H7 (cell line): ENCODE measurements around the gene PPP1R12C. TPM values are rescaled to one million over a fixed set of nuclear protein-coding genes. Genes with fewer than 3 reads are reported as not detected.
"Not testable (repeated sequence)": the region's sequence is repeated elsewhere in the genome, so short reads cannot be mapped to it uniquely, and the experiment has no call there.

Experiments used
- DNase-seq: peaks from one replicate; pipeline ENCODE4 v3.0.0; 2012
- H3K27me3 ChIP-seq: 2 replicates; pipeline ENCODE4 v1.6.0; 2011; ENCODE audit warnings: mild to moderate bottlenecking, low read length; ENCODE audit not compliant: control insufficient read depth, insufficient read depth
- H3K36me3 ChIP-seq: replicated peaks from 2 replicates; pipeline ENCODE4 v1.5.1; 2011; ENCODE audit warnings: low read length; ENCODE audit not compliant: control insufficient read depth, insufficient read depth
- H3K4me3 ChIP-seq: 2 replicates; pipeline ENCODE4 v1.5.1; 2011; ENCODE audit warnings: low read depth, mild to moderate bottlenecking, control low read depth, low read length, moderate library complexity; ENCODE audit not compliant: insufficient read depth
- total RNA-seq: library from RNA; depleted of rRNA; stranded (reverse); fragments of >200 nt; shearing (Covaris generic); gene quantifications from 2 replicates; pipeline ENCODE4 v1.2.3, GENCODE V29; 2014

The PPP1R12C gene
- total RNA-seq, 1 experiment from 2014 or later = 66.4 TPM

DNA sequence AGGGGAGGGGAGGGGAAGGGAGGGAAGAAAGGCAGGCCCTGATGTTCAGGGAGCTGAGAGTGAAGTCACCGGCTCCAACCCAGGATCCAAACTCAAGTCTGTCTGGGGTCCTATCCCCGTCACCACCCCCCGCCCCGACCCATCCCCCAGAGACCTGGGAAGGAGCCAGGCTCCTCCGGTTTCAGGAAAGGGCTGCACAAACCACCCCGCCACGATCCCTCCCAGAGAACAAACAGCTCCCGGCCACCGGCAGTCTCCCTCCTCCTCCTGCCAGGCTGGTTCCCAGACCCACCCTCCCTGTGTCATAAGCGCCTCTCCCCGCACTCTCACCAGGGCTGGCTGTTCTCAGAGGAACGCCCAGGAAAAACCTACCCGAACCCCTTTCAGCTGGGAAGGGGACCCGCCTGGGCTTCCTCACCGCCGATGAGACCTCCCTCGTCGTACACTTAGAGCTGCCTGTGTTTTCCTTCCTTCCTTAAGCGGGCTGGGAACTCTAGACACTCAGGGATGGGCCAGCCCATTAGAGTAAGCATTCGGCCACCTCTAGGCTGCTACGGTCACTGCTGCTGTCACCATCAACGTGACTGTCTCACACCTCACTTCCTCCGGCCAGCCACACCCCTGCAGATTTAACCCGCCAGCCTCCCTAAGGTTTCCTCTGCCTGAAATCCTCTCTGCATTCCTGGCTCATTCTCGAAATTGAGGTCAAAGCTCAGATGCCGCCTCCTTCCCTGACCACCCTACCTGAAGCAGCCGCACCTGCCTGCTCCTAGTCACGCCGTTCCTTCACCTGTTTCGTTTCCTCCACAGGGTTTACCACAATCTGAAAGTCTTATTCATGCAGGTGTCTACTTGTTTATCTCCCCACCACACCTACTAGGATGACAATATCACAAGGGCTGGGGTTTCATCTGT is 48.2 kb downstream of the PPP1R12C start:
- peak; percentile 77 for DNase-seq
- peak overlapping the region; percentile 42 for H3K4me3 ChIP-seq
- no peaks in the 10 kb centered on the region for H3K36me3 ChIP-seq
- peaks cover 50% of the 10 kb centered on the region for H3K27me3 ChIP-seq

DNA sequence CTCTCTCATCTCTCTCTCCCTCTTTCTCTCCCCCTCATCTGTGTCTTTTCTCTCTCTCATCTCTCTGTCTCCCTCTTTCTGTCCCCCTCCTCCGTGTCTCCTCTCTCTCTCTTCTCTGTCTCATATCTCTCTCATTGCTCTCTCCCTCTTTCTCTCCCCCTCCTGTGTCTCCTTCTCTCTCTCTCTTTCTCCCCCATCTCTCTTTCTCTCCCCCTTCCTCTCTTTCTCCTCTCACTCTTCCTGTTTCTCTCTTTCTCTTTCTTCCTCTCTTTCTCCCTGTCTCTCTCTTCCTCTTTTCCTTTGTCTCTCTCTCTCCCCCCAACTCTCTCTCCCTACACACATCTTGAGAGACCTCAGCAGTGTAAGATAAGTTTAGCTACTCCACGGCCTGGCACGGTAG is 49.6 kb downstream of the PPP1R12C start:
- Histone ChIP-seq H3K27me3 (peaks cover 50% of the 10 kb centered on the region), H3K4me3 (no peak overlapping the region), H3K36me3 (no peaks in the 10 kb centered on the region)
- no peak for DNase-seq

DNA sequence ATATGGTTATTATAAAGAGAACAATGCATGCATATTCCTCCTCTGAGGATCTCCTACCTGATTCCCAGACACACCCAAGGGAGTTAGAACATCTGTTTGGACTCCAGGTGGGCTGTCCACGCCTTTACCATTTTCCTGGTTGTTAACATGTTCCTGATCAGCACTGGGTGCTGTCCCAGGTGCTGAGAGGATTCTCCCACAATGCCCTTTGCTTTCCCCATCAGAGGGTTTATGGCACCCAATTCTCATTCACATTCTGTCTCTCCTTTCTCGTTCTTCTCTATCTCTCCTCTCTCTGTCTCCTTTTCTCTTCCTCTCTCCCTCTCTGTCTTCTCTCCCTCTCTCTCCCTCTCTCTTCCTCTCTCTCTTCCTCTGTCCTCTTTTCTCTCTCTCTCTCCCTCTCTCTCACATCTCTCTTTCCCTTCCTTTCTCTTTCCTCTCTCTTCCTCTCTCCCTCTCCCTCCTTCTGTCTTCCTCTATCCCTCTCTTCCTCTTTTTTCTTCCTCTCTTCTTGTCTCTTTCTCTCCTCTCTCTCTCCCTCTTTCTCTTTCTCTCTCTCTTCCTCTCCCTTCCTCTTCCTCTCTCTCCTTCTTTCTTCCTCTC is 51.2 kb downstream of the PPP1R12C start:
- H3K36me3 ChIP-seq = no peaks in the 10 kb centered on the region
- no peak overlapping the region for H3K4me3 ChIP-seq
- peak; percentile 64 for DNase-seq
- peaks cover 42% of the 10 kb centered on the region for H3K27me3 ChIP-seq

DNA sequence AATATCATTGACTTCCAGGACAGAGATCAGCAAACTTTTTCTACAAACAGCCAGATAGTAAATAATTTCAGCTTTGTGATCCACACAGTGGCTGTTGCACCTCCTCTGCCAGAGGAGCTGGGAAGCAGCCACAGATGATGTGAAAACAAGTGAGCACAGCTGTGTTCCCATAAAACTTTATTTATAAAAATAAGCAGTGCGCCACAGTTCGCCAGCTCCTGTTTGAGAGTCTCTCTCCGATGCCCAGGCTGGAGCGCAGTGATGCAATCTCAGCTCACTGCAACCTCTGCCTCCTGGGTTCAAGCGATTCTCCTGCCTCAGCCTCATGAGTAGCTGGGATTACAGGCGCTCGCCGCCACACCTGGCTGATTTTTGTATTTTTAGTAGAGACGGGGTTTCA is 51.9 kb downstream of the PPP1R12C start:
- H3K4me3 ChIP-seq, H3K36me3 ChIP-seq, DNase-seq: not testable (repeated sequence)
- peaks cover 38% of the 10 kb centered on the region for H3K27me3 ChIP-seq

DNA sequence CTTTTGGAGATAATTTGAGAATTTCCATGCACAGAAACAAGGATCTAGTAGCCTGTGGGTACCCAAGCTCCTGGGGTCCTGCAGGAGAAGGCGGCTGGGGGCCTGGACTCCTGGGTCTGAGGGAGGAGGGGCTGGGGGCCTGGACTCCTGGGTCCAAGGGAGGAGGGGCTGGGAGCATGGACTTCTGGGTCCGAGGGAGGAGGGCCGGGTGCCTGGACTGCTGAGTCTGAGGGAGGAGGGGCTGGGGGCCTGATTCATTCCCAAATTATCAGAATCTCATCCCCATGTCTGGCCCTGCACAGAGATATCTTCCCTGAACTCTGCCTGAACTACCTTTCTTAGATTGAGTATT is 54.0 kb downstream of the PPP1R12C start:
- Histone ChIP-seq H3K36me3 (no peaks in the 10 kb centered on the region), H3K4me3 (no peak overlapping the region), H3K27me3 (peaks cover 22% of the 10 kb centered on the region)
- no peak for DNase-seq

DNA sequence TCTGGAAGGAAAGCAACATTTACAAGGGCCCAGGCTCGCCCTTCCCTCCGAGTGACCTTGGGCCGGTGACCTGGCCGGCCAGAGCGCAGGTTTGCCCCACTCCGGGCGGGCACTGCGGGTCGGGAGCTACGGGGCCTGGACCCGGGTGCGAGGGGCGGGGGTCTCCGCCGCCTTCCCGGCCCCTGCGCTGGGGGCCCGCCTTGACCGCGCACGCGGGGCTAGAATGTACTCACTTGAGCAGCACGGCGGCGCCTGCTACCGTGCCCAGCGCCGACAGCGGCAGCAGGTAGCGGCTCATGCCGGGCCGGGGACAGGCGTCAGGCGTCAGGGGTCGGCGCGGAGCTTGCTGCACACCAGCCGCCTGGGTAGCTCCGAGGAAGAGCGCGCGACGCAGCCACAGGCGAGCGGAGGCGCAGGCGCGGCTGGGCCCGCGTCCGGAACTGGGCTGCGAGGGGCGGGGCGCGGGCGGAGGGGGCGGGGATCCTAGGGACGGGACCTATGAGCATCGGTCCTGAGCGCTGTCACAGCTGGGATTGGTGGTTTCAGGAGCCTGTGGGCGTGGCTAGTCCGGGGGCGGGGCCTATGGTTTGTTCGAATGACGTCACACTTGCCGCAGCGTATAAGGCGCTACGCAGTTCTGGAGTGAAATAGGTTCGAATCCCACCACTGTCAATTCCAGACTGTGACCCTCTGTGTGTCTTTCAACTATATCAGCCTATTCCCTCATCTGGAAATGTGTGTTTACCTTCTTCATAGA is 54.5 kb downstream of the PPP1R12C start, which contains the start of gene RDH13:
Gene RDH13, minus strand, starts transcription at position 414 of the 757 bp plus-strand sequence. Its CDS starts 116 bp downstream, at position 298.
- peak within 1 kb of the TSS; percentile 79 for H3K4me3 ChIP-seq
- H3K36me3 ChIP-seq = no peaks in the 10 kb centered on the region
- H3K27me3 ChIP-seq = peaks cover 18% of the 10 kb centered on the region
- DNase-seq = peak; percentile 100

DNA sequence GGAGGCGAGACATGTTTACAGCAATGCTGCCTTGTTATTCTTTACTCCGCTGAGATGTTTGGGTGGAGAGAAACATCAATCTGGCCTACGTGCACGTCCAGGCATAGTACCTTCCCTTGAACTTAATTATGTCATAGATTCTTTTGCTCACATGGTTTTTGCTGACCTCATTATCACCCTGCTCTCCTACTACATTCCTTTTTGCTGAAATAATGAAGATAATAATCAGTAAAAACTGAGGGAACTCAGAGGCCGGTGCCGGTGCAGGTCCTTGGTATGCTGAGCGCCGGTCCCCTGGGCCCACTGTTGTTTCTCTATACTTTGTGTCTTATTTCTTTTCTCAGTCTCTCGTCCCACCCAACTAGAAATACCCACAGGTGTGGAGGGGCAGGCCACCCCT is 57.1 kb downstream of the PPP1R12C start:
- not testable (repeated sequence) for H3K4me3 ChIP-seq, H3K36me3 ChIP-seq, DNase-seq, H3K27me3 ChIP-seq

DNA sequence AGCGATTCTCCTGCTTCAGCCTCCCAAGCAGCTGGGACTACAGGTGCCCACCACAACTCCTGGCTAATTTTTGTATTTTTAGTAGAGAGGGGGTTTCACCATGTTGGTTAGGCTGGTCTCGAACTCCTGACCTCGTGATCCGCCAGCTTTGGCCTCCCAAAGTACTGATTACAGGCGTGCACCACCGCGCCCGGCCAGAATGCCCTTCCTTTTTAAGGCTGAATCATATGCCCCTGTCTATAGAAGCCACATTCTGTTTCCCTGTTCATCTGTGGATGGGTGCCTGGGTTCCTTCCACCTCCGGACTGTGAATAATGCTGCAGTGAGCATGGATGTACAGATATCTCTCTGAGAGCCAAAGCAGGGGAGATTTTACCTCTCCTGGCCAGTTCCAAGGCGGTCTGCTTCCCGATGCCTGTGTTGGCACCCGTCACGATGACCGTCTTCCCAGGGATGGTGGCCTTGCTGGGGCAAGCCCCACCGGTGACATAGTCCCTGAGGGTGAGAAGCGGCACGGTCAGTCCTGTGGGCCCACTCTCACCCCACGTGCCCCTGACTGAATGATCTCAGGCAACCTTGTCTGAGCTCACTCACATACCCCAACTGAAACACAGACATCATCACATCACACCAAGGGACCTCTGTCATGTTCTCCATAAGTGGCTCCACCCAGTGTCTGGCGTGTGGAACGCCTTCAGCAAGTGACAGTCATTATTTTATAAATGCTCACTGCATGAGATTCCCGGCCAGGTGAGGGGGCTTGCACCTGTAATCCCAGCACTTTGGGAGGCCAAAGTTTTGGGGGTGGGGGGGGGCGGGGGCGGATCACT is 58.4 kb downstream of the PPP1R12C start:
- H3K36me3 ChIP-seq = peaks cover 5% of the 10 kb centered on the region
- peaks cover 3% of the 10 kb centered on the region for H3K27me3 ChIP-seq
- no peak overlapping the region for H3K4me3 ChIP-seq
- peak; percentile 31 for DNase-seq

DNA sequence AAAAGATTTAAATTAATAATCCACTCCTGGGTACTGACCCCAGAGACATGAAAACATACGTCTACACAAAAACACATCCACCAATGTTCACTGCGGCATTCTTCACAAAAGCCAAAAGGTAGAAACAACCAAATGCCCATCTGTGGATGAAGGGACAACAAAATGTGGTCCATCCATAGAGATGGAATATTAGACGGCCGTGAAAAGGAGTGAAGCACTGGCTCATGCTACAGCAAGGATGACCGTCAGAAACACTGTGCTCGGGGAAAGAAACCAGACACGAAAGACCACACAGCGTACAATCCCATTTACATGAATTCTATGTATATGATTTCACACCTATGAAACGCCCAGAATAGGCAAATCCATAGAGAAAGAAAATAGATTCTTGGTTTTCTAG is 60.6 kb downstream of the PPP1R12C start:
- DNase-seq = no peak
- peaks cover 10% of the 10 kb centered on the region for H3K36me3 ChIP-seq
- H3K4me3 ChIP-seq = no peak overlapping the region
- H3K27me3 ChIP-seq = no peaks in the 10 kb centered on the region

DNA sequence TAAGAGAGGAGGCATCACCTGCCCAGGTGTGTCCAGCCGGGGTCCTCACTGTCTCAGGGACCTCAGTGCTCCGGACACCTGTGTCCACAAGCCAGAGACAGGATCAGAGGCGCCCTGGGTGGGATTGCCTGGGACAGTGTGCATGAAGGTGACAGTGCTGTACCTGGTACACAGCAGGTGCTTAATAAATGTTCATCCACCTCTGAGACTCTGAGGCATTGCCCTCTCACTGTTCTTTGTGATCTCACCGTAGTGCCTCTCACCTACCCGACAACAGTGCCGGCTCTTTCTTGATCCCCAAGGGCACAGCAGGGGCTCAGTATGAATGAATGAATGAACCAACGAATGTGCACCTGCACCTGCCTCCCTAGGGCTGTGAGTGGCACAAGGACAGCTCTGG is 63.7 kb downstream of the PPP1R12C start:
- Histone ChIP-seq H3K36me3 (peaks cover 13% of the 10 kb centered on the region), H3K27me3 (no peaks in the 10 kb centered on the region), H3K4me3 (no peak overlapping the region)
- peak; percentile 9 for DNase-seq

DNA sequence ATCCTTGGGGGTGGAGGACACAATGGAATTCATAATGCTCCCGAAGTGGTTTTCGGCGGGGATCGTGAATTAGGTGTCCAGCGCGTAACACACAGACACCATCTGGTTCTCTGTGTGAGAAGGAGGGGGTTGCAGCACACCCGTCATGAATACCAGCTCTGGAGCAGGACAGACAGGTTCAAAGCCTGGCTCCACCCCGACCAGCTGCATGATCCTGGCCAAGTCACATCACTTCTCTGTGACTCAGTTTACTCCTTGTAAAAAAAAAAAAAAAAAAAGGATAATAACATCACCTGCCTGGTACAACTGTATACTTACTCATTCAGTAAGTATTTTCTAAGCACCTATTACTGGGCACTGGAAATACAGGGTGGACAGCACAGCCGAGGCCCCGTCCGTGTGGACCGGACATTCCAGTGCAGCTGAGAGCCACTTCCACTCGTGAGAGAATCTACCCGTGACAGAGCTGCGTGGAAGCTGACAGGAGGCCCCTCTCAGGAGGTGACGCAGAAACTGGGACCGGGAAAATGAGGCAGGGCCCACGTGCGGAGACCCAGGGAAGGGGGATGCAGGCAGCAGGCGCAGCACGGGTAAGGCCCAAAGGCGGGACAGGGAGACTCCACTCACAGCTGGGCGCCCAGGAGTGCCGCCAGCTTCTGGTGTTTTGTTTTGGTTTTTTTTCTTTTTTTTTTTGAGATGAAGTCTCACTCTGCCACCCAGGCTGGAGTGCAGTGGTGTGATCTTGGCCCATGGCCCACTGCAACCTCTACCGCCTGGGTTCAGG is 66.5 kb downstream of the PPP1R12C start:
- Histone ChIP-seq H3K27me3 (no peaks in the 10 kb centered on the region), H3K36me3 (peaks cover 19% of the 10 kb centered on the region), H3K4me3 (no peak overlapping the region)
- peak; percentile 16 for DNase-seq

DNA sequence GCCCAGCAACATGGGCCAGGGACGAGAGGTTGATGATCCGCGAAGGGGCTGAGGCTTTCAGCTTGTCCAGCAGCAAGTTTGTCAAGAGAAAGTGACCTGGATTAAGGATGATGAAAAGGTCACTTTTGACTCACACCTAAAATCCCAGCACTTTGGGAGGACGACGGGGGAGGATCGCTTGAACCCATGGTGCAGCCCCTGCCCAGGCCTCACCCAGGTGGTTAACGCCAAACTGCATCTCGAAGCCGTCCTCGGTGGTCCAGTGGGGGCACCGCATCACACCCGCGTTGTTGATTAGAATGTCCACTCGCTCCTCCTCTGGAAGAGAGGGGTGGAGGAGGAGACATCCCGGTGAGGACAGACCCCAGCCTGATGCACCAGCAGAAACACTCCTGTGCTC is 69.0 kb downstream of the PPP1R12C start:
- peaks cover 19% of the 10 kb centered on the region for H3K36me3 ChIP-seq
- H3K4me3 ChIP-seq = no peak overlapping the region
- no peaks in the 10 kb centered on the region for H3K27me3 ChIP-seq
- DNase-seq = peak; percentile 21

DNA sequence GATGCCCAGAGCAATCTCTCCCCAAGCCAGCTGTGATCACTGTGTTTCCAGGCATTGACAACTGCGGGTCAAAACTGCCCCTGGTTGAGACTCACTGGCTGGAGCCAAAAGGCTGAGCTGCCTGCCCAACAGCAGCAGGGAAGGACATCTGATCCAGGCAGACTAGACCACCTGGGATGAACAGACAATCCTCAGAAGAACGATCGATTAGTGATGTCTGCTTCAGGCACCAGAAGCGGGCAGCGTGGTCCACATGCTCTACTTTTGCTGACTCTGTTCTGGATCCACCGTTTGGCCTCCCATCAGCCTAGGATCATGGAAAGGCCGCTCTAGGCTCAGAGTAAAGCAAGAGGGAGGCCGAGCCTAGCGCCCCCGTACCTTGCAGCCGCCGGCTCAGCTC is 69.5 kb downstream of the PPP1R12C start:
- Histone ChIP-seq H3K36me3 (peaks cover 18% of the 10 kb centered on the region), H3K27me3 (no peaks in the 10 kb centered on the region), H3K4me3 (no peak overlapping the region)
- DNase-seq = no peak
